ENCODE measurements around the gene RNF44. TPM values are rescaled to one million over a fixed set of nuclear protein-coding genes. Genes with fewer than 3 reads are reported as not detected.

RNF44 gene
- total RNA-seq, 2 donors from 2014 or later, result 11.1 to 14.7 TPM

DNA sequence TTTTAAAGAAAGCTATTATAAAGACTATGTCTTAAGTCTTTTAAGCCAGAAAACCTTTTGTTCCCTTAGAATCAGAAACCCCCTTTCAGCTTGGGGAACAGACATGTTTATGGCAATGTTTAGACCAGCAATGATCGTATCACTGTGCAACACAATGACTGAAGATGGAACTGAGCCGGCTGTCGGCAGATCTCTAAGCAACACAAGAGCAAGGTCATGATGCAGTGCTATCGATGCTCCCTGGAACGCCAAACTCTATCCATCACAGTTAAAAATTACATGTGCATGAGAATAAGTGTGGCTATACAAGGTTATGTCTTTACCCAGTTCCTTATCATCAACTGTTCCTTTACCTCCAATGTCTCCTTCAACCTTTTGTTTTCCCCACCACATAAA lies 1.8 kb upstream of the RNF44 start:
- no peak for TF ChIP-seq CTCF (IDR thresholded peaks at IDR 0.05)
- no peak overlapping the region for H3K4me3 ChIP-seq
- H3K9me3 ChIP-seq, result no peaks in the 10 kb centered on the region
- no peaks in the 10 kb centered on the region for H3K36me3 ChIP-seq
- H3K27ac ChIP-seq, result no peak overlapping the region
- ATAC-seq (ENCODE audit: insufficient number of reproducible peaks, low FRiP score, low read depth) (no peak), DNase-seq (ENCODE audit: low spot score) (no peak)
- H3K27me3 ChIP-seq (replicated peaks; ENCODE audit: insufficient read depth), result no peaks in the 10 kb centered on the region
- H3K4me1 ChIP-seq (ENCODE audit: control insufficient read depth in 1 of 2, low read depth in 2 of 2), result peaks cover 22 to 38% of the 10 kb centered on the region in 2 donors

DNA sequence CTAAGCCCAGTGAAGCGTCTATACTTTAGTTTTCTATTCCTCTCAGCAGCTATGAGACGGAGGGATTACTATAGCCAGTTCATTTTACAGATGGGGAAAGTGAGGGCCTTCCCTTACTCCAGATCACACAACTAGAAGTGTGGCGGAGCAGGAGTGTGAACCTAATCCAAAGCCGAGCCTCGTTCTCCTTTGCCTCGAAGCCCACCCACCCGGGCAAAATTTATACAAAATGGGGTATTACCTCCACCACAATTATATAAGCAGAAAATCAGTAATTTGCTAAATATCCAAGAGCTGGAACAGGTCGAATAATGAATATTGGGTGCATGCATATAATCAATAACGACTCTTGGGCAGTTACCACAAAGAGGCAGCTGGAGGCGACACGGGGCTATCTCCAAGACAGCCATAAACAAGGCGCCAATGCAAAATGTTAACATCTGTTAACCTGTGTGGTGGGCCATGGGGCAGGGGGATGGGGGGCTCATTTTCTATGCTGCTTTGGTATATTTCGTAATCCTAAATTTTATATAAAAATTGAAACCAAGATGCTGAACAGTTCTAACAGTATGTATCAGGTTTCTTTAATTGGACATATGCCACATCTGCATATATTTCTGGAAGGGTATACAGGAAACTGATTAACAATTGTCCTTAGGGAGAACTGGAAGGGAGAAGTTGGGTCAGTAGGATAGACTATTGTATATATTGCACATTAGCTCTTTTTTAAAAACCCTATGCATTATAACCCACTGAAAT lies 1.2 kb upstream of the RNF44 start:
- Histone ChIP-seq H3K27ac (peak overlapping the region; percentile 54 to 91), H3K4me1 (ENCODE audit: control insufficient read depth in 1 of 2, low read depth in 2 of 2) (peaks cover 28 to 44% of the 10 kb centered on the region in 2 donors), H3K4me3 (peak overlapping the region; percentile 81), H3K36me3 (no peaks in the 10 kb centered on the region), H3K9me3 (no peaks in the 10 kb centered on the region), H3K27me3 (replicated peaks; ENCODE audit: insufficient read depth) (no peaks in the 10 kb centered on the region)
- DNase-seq (ENCODE audit: low spot score), result no peak
- TF ChIP-seq CTCF (IDR thresholded peaks at IDR 0.05), result no peak
- ATAC-seq (ENCODE audit: insufficient number of reproducible peaks, low FRiP score, low read depth), result no peak

- Histone ChIP-seq H3K9me3 (no peaks in the 10 kb centered on the region), H3K27ac (peak overlapping the region; percentile 91 to 95), H3K36me3 (no peaks in the 10 kb centered on the region), H3K4me1 (ENCODE audit: control insufficient read depth in 1 of 2, low read depth in 2 of 2) (peaks cover 32 to 51% of the 10 kb centered on the region in 2 donors), H3K27me3 (replicated peaks; ENCODE audit: insufficient read depth) (no peaks in the 10 kb centered on the region), H3K4me3 (peak overlapping the region; percentile 81)
- DNase-seq (ENCODE audit: low spot score), result peak; percentile 99
- no peak for TF ChIP-seq CTCF (IDR thresholded peaks at IDR 0.05)
- ATAC-seq (ENCODE audit: insufficient number of reproducible peaks, low FRiP score, low read depth), result peak; percentile 91
Observed at GRCh38 chr5:176537554-176538229, 490 bp upstream of the RNF44 start.

GRCh38 chr5:176536132-176536901 lies 885 bp downstream of the RNF44 start:
- TF ChIP-seq CTCF (IDR thresholded peaks at IDR 0.05), result no peak
- H3K4me1 ChIP-seq (ENCODE audit: control insufficient read depth in 1 of 2, low read depth in 2 of 2), result peaks cover 32 to 41% of the 10 kb centered on the region in 2 donors

DNA sequence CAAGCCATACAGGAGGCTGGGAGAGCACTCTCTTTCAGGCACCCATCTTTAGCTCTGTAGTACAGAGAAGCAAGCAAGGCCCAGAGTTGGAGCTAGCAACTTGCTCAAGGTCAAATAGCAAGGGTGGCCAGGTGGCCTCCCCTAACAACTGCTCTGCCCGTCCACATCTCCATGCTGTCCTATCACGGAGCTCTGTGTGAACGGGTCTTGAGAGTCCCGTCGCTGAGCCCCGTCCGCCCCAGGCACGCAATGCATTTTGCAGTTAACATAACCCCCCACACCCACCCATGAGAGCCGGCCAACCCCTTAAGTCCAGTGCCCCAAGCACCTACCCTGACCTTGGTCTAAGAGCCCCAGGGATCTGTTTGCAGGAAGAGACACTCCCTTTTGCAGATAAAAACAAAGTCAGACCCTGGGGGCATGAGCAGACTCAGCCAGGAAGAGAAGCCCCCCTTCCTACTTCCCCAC lies 1.5 kb downstream of the RNF44 start:
- DNase-seq (ENCODE audit: low spot score) (no peak), ATAC-seq (ENCODE audit: insufficient number of reproducible peaks, low FRiP score, low read depth) (no peak)
- no peak for TF ChIP-seq CTCF (IDR thresholded peaks at IDR 0.05)
- H3K36me3 ChIP-seq, result peaks cover 9% of the 10 kb centered on the region
- peak overlapping the region; percentile 81 for H3K4me3 ChIP-seq
- H3K27ac ChIP-seq, result peak overlapping the region; percentile 91 to 95
- no peaks in the 10 kb centered on the region for H3K9me3 ChIP-seq
- no peaks in the 10 kb centered on the region for H3K27me3 ChIP-seq (replicated peaks; ENCODE audit: insufficient read depth)
- peaks cover 32 to 41% of the 10 kb centered on the region in 2 donors for H3K4me1 ChIP-seq (ENCODE audit: control insufficient read depth in 1 of 2, low read depth in 2 of 2)

More at GRCh38 chr5:176536132-176536901, 885 bp downstream of the RNF44 start:
- Histone ChIP-seq H3K36me3 (peaks cover 4% of the 10 kb centered on the region), H3K27me3 (replicated peaks; ENCODE audit: insufficient read depth) (no peaks in the 10 kb centered on the region), H3K27ac (peak overlapping the region; percentile 91 to 95), H3K9me3 (no peaks in the 10 kb centered on the region), H3K4me3 (peak overlapping the region; percentile 81)
- no peak for ATAC-seq (ENCODE audit: insufficient number of reproducible peaks, low FRiP score, low read depth)
- DNase-seq (ENCODE audit: low spot score), result peak; percentile 53
